OCI-LY7 (cell line): Measurements from ENCODE around the gene TDRD5. TPM values are rescaled to one million over a fixed set of nuclear protein-coding genes. Genes with fewer than 3 reads are reported as not detected.

Source experiments
- Bru-seq: library from RNA; stranded (reverse); fragments of 400-500 nt; gene quantifications from one replicate; lab custom pipeline; 2021; lab: Mats Ljungman, UMichigan
- BruChase-seq, 2 experiments: library from RNA; stranded (reverse); fragments of 400-500 nt; gene quantifications; one replicate each; lab custom pipeline; 2021; lab: Mats Ljungman, UMichigan
- BruUV-seq: library from RNA; stranded (reverse); fragments of 400-500 nt; replicated peaks from 2 replicates; lab custom pipeline; 2021; lab: Mats Ljungman, UMichigan
- CTCF ChIA-PET: fragments of 300-600 bp; sonication (Branson Sonifier 250); formaldehyde crosslinking; loops from one replicate; lab custom pipeline; 2022; ENCODE audit warnings: antibody characterized with exemption; ENCODE audit not compliant: unreplicated experiment; lab: Charles Lee
- POLR2A ChIA-PET: fragments of 300-600 bp; sonication (Branson Sonifier 250); formaldehyde crosslinking; loops from one replicate; lab custom pipeline; 2022; ENCODE audit warnings: antibody characterized with exemption; lab: Charles Lee
- DNase-seq: peaks from one replicate; pipeline ENCODE4 v3.0.0-alpha.2; 2015; ENCODE audit warnings: low spot score
- H2AFZ ChIP-seq: fragments of 200-600 bp; sonication (generic), shearing (Covaris generic); 2 replicates; pipeline ENCODE4 v1.6.1; 2014; ENCODE audit warnings: mild to moderate bottlenecking, antibody characterized with exemption, low read length, moderate library complexity
- H3K27ac ChIP-seq: fragments of 200-600 bp; sonication (generic); 2 replicates; pipeline ENCODE4 v1.5.1; 2014; ENCODE audit warnings: mixed run types, low read depth, mild to moderate bottlenecking, moderate library complexity, low read length, inconsistent platforms; ENCODE audit not compliant: poor library complexity, severe bottlenecking
- H3K36me3 ChIP-seq: fragments of 200-600 bp; sonication (generic); 2 replicates; pipeline ENCODE4 v1.6.1; 2014; ENCODE audit warnings: mild to moderate bottlenecking, antibody characterized with exemption, low read length, moderate library complexity, mixed read lengths; ENCODE audit not compliant: insufficient read depth
- H3K4me1 ChIP-seq: fragments of 200-600 bp; sonication (generic); 2 replicates; pipeline ENCODE4 v1.5.1; 2014; ENCODE audit warnings: mild to moderate bottlenecking, low read length; ENCODE audit not compliant: insufficient read depth, poor library complexity, severe bottlenecking
- H3K4me2 ChIP-seq: fragments of 200-600 bp; sonication (generic); 2 replicates; pipeline ENCODE4 v1.6.1; 2014; ENCODE audit warnings: mild to moderate bottlenecking, low read length
- H3K4me3 ChIP-seq: fragments of 200-600 bp; sonication (generic); 2 replicates; pipeline ENCODE4 v1.5.1; 2014; ENCODE audit warnings: mild to moderate bottlenecking, low read depth, low read length; ENCODE audit not compliant: poor library complexity, severe bottlenecking
- H3K79me2 ChIP-seq: fragments of 200-600 bp; sonication (generic); 2 replicates; pipeline ENCODE4 v1.6.1; 2016; ENCODE audit warnings: low read depth, mild to moderate bottlenecking, low read length, moderate library complexity, mixed read lengths; ENCODE audit not compliant: insufficient read depth
- H3K9me2 ChIP-seq: fragments of 200-600 bp; sonication (generic); 2 replicates; pipeline ENCODE4 v1.6.1; 2016; ENCODE audit warnings: mild to moderate bottlenecking, low read length, mixed read lengths; ENCODE audit not compliant: insufficient read depth
- H3K9me3 ChIP-seq: fragments of 200-600 bp; sonication (generic); 2 replicates; pipeline ENCODE4 v1.6.1; 2014; ENCODE audit warnings: mild to moderate bottlenecking, mixed run types, low read length, mixed read lengths
- H4K20me1 ChIP-seq: fragments of 200-600 bp; sonication (generic); 2 replicates; pipeline ENCODE4 v1.6.1; 2014; ENCODE audit warnings: mild to moderate bottlenecking, antibody characterized with exemption, low read length, moderate library complexity, mixed read lengths; ENCODE audit not compliant: insufficient read depth
- CTCF ChIP-seq: fragments of 200-600 bp; sonication (generic); conservative IDR thresholded peaks from 2 replicates; pipeline ENCODE4 v1.5.1; 2014; ENCODE audit warnings: mild to moderate bottlenecking, antibody characterized with exemption, low read length, moderate library complexity, mixed read lengths
- EZH2phosphoT487 ChIP-seq: fragments of 200-600 bp; sonication (generic); IDR thresholded peaks from 2 replicates; pipeline ENCODE4 v1.6.1; 2018; ENCODE audit warnings: low read depth, borderline replicate concordance, mild to moderate bottlenecking, mixed run types, antibody characterized with exemption, low read length, moderate library complexity, mixed read lengths
- intact Hi-C: fragments of 100-400 bp; cut with micrococcal nuclease; formaldehyde crosslinking; loops from one replicate; pipeline ENCODE4 v1.10.0; 2022; ENCODE audit not compliant: unreplicated experiment
- long read RNA-seq: library from polyadenylated mRNA; stranded (forward); transcript quantifications from one replicate; pipeline ENCODE4 v2.0.0, GENCODE V29; 2022
- total RNA-seq, 2 experiments: library from RNA; depleted of rRNA in 1 of 2; stranded (reverse); fragments of >200 nt in 1 of 2; shearing (Covaris generic) in 1 of 2; gene quantifications; 2 replicates each; pipeline ENCODE4 v1.2.3, GENCODE V29; 2014 to 2022

The TDRD5 gene
- total RNA-seq (2014; rRNA removed; shearing (Covaris generic)) (not detected in 2 replicates), total RNA-seq (2022) (not detected in 2 replicates), Bru-seq, nascent RNA (percentile 7 among the genes with signal in this experiment), BruChase-seq, experiment 1, labeled RNA remaining after a 6-hour chase (percentile 5 among the genes with signal in this experiment), BruChase-seq, experiment 2, labeled RNA remaining after a 2-hour chase (percentile 8 among the genes with signal in this experiment)
- long read RNA-seq, result 0 reads

- Histone ChIP-seq H2AFZ (no peak within 1 kb of the TSS), H3K9me3 (no peaks in the 10 kb centered on the region), H4K20me1 (no peaks in the 10 kb centered on the region), H3K36me3 (no peaks in the 10 kb centered on the region), H3K4me3 (no peak within 1 kb of the TSS), H3K9me2 (no peaks in the 10 kb centered on the region), H3K79me2 (no peaks in the 10 kb centered on the region), H3K4me1 (peaks cover 10% of the 10 kb centered on the region), H3K27ac (no peak within 1 kb of the TSS), H3K4me2 (no peak within 1 kb of the TSS)
- CTCF ChIA-PET, result no interaction called here
- intact Hi-C loops, result no loop called here
- POLR2A ChIA-PET, result no interaction called here
- no TSS peak for BruUV-seq
- TF ChIP-seq EZH2phosphoT487 (no peak), CTCF (no peak)
- no peak for DNase-seq
Measured at GRCh38 chr1:179591592-179592580, at the start of gene TDRD5. TDRD5 (plus strand) TSS chr1:179591832; CDS start chr1:179592616, 784 bp downstream.

- H2AFZ ChIP-seq, result no peak overlapping the region
- intact Hi-C loops, result no loop called here
- no peaks in the 10 kb centered on the region for H3K9me3 ChIP-seq
- CTCF ChIA-PET, result no interaction called here
- H3K27ac ChIP-seq, result no peak overlapping the region
- H4K20me1 ChIP-seq, result no peaks in the 10 kb centered on the region
- TF ChIP-seq CTCF, result no peak
- TF ChIP-seq EZH2phosphoT487, result no peak
- no peaks in the 10 kb centered on the region for H3K4me1 ChIP-seq
- no peak overlapping the region for H3K4me3 ChIP-seq
- POLR2A ChIA-PET, result no interaction called here
- no peak for DNase-seq
- no peaks in the 10 kb centered on the region for H3K9me2 ChIP-seq
- BruUV-seq, result no TSS peak
- no peaks in the 10 kb centered on the region for H3K79me2 ChIP-seq
- no peaks in the 10 kb centered on the region for H3K36me3 ChIP-seq
- H3K4me2 ChIP-seq, result no peak overlapping the region
Measured at GRCh38 chr1:179545321-179545720, 46.3 kb upstream of the TDRD5 start.
